22Rv1 (cell line): ENCODE results near the gene RAB26.

Source experiments
- ZFX ChIP-seq: fragments of 450-650 bp; IDR thresholded peaks from 2 replicates; pipeline ENCODE4 v1.6.1; 2017; ENCODE audit warnings: antibody characterized with exemption, borderline replicate concordance
- TF ChIP-seq, protein P1 (sequence below): fragments of 450-650 bp; IDR thresholded peaks from 2 replicates; pipeline ENCODE4 v1.5.1; 2017; ENCODE audit warnings: mild to moderate bottlenecking

GRCh38 chr16:2187212-2187611 lies 38.8 kb downstream of the RAB26 start:
- TF ChIP-seq, protein P1, sequence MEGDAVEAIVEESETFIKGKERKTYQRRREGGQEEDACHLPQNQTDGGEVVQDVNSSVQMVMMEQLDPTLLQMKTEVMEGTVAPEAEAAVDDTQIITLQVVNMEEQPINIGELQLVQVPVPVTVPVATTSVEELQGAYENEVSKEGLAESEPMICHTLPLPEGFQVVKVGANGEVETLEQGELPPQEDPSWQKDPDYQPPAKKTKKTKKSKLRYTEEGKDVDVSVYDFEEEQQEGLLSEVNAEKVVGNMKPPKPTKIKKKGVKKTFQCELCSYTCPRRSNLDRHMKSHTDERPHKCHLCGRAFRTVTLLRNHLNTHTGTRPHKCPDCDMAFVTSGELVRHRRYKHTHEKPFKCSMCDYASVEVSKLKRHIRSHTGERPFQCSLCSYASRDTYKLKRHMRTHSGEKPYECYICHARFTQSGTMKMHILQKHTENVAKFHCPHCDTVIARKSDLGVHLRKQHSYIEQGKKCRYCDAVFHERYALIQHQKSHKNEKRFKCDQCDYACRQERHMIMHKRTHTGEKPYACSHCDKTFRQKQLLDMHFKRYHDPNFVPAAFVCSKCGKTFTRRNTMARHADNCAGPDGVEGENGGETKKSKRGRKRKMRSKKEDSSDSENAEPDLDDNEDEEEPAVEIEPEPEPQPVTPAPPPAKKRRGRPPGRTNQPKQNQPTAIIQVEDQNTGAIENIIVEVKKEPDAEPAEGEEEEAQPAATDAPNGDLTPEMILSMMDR = no peak
- no peak for TF ChIP-seq ZFX
